ENCODE data around the gene PTTG1IP.

GRCh38 chr21:44883250-44883649 is 9.8 kb upstream of the PTTG1IP start:
- no peak for TF ChIP-seq POLR2A (IDR thresholded peaks at IDR 0.05)
- TF ChIP-seq CTCF (IDR thresholded peaks at IDR 0.05) = no peak
- no peak for TF ChIP-seq POLR2AphosphoS5 (IDR thresholded peaks at IDR 0.05)

Measured in stomach (tissue), 4 donors.